GM12892 (cell line): Measurements from ENCODE around the gene PFKP.

ENCODE experiments used
- POLR2A ChIP-seq: IDR thresholded peaks from 2 replicates; pipeline ENCODE4 v1.6.1; 2011; ENCODE audit warnings: low read depth, low read length, control low read depth
- POLR2AphosphoS5 ChIP-seq: IDR thresholded peaks from 2 replicates; pipeline ENCODE4 v1.6.1; 2011; ENCODE audit warnings: low read depth, low read length, control low read depth

- no peak for TF ChIP-seq POLR2AphosphoS5
- TF ChIP-seq POLR2A: no peak
These were observed 14.2 kb upstream of the PFKP start for GRCh38 chr10:3053155-3053554.
